K562 (cell line): ENCODE results near the gene HBG1. TPM values are rescaled to one million over a fixed set of nuclear protein-coding genes. Genes with fewer than 3 reads are reported as not detected.

Source experiments
- ATAC-seq: fragments of 200-7000 bp; cut with Tn5 transposase; 3 replicates; pipeline ENCODE4 v1.9.1; 2020; ENCODE audit warnings: moderate library complexity
- BruUV-seq: library from RNA; stranded (reverse); fragments of 400-500 nt; replicated peaks from 2 replicates; lab custom pipeline; 2021; lab: Mats Ljungman, UMichigan
- CTCF ChIA-PET: fragments of 300-600 bp; formaldehyde crosslinking; extraction: SDS; loops from one replicate; lab custom pipeline; 2021; ENCODE audit warnings: low intra/inter-chr PET ratio; lab: Yijun Ruan, JAX
- POLR2A ChIA-PET: fragments of 300-600, 350-650 bp; sonication (Branson Sonifier 250); formaldehyde crosslinking; extraction: SDS; loops from one replicate; lab custom pipeline; 2021; ENCODE audit warnings: antibody characterized with exemption, inconsistent platforms; lab: Yijun Ruan, JAX
- DNase-seq, 4 experiments: peaks; one replicate each; pipeline versions ENCODE4 v3.0.0 to v3.0.0-alpha.2; 2011 to 2018; ENCODE audit warnings: low spot score in 3 of 4, mixed read lengths in 3 of 4; ENCODE audit errors: extremely low read depth in 1 of 4
- FAIRE-seq: peaks from 2 replicates; lab custom pipeline; 2011; peaks lifted over from hg19 to GRCh38; lab: Jason Lieb, UNC
- H2AFZ ChIP-seq: 2 replicates; pipeline ENCODE4 v1.6.0; 2011; ENCODE audit warnings: low read depth, low read length, control low read depth, inconsistent platforms
- H3K27ac ChIP-seq: fragments of 200-600 bp; 3 replicates; pipeline ENCODE4 v1.8.0; 2011; ENCODE audit warnings: low read depth, mild to moderate bottlenecking, control low read depth, inconsistent platforms, low read length, moderate library complexity, mixed read lengths; ENCODE audit errors: extremely low read depth
- H3K27me3 ChIP-seq, 2 experiments: fragments of 300-600 bp in 1 of 2; 2 replicates in 1 of 2; 3 replicates in 1 of 2; pipeline versions ENCODE4 v1.6.0 to v1.8.0; 2011; ENCODE audit warnings: inconsistent platforms in 2 of 2, low read length in 2 of 2, mild to moderate bottlenecking in 1 of 2, mixed read lengths in 1 of 2, moderate library complexity in 1 of 2; ENCODE audit not compliant: control insufficient read depth in 2 of 2, insufficient read depth in 2 of 2
- H3K36me3 ChIP-seq: fragments of 300-600 bp; 3 replicates; pipeline ENCODE4 v1.8.0; 2011; ENCODE audit warnings: mild to moderate bottlenecking, low read length, inconsistent platforms; ENCODE audit not compliant: control insufficient read depth, insufficient read depth
- H3K4me1 ChIP-seq, 2 experiments: fragments of 200-600 bp in 1 of 2; replicated peaks in 1 of 2; 2 replicates in 1 of 2; 3 replicates in 1 of 2; pipeline versions ENCODE4 v1.5.1 to v1.8.0; 2011; ENCODE audit warnings: inconsistent platforms in 2 of 2, low read length in 2 of 2, mild to moderate bottlenecking in 1 of 2, mixed read lengths in 1 of 2, moderate library complexity in 1 of 2; ENCODE audit not compliant: control insufficient read depth in 2 of 2, insufficient read depth in 2 of 2
- H3K4me2 ChIP-seq: 2 replicates; pipeline ENCODE4 v1.6.1; 2011; ENCODE audit warnings: low read length, control low read depth, inconsistent platforms, mixed read lengths; ENCODE audit not compliant: insufficient read depth
- H3K4me3 ChIP-seq: fragments of 200-600 bp; sonication (generic), shearing (Covaris generic); 2 replicates; pipeline ENCODE4 v1.5.1; 2016; ENCODE audit warnings: control low read depth, inconsistent platforms
- H3K79me2 ChIP-seq: fragments of 200-600 bp; 3 replicates; pipeline ENCODE4 v1.8.0; 2011; ENCODE audit warnings: low read length, inconsistent platforms; ENCODE audit not compliant: control insufficient read depth, insufficient read depth
- H3K9ac ChIP-seq, 2 experiments: 2 replicates each; pipeline versions ENCODE4 v1.6.0 to v1.6.1; 2011; ENCODE audit warnings: low read depth in 2 of 2, low read length in 2 of 2, control low read depth in 1 of 2, inconsistent platforms in 1 of 2, mild to moderate bottlenecking in 1 of 2, mixed read lengths in 1 of 2; ENCODE audit not compliant: insufficient read depth in 1 of 2
- H3K9me1 ChIP-seq: one replicate; pipeline ENCODE4 v1.6.0; 2011; ENCODE audit warnings: inconsistent platforms, mild to moderate bottlenecking, low read length, moderate library complexity; ENCODE audit not compliant: control insufficient read depth, insufficient read depth
- H3K9me3 ChIP-seq: replicated peaks from 2 replicates; pipeline ENCODE4 v1.5.1; 2011; ENCODE audit warnings: low read depth, low read length, inconsistent platforms; ENCODE audit not compliant: control insufficient read depth, insufficient read depth
- H4K20me1 ChIP-seq: replicated peaks from 2 replicates; pipeline ENCODE4 v1.6.1; 2011; ENCODE audit warnings: low read length, inconsistent platforms, mixed read lengths; ENCODE audit not compliant: control insufficient read depth, insufficient read depth
- ARHGAP35 ChIP-seq: fragments of 450-650 bp; IDR thresholded peaks from 2 replicates; pipeline ENCODE4 v1.6.1; 2018; ENCODE audit not compliant: partially characterized antibody
- FOSL1 ChIP-seq: fragments of 200-800 bp; sonication (Bioruptor generic); conservative IDR thresholded peaks from 2 replicates; pipeline ENCODE4 v1.6.1; 2016; ENCODE audit warnings: missing genetic modification characterization, missing compliant biosample characterization
- IRF2 ChIP-seq: sonication (generic); formaldehyde crosslinking; IDR thresholded peaks from 2 replicates; pipeline ENCODE4 v1.8.1; 2022; ENCODE audit warnings: mild to moderate bottlenecking, missing genetic modification reagents
- MAFF ChIP-seq: IDR thresholded peaks from 2 replicates; pipeline ENCODE4 v1.6.1; 2012; ENCODE audit warnings: low read length, improper control_type of control experiment
- POU5F1 ChIP-seq: fragments of 150-350 bp; IDR thresholded peaks from 2 replicates; pipeline ENCODE4 v1.6.1; 2014; ENCODE audit warnings: borderline replicate concordance, low read length, low read depth, mild to moderate bottlenecking; ENCODE audit not compliant: partially characterized antibody
- ZNF280B ChIP-seq: fragments of 250-450 bp; sonication (Bioruptor Pico); IDR thresholded peaks from 2 replicates; pipeline ENCODE4 v1.5.1; 2021; ENCODE audit warnings: mild to moderate bottlenecking
- ZNF57 ChIP-seq: fragments of 450-650 bp; formaldehyde crosslinking; IDR thresholded peaks from 2 replicates; pipeline ENCODE4 v1.4.0; 2020; ENCODE audit warnings: mild to moderate bottlenecking, moderate library complexity
- ZNF740 ChIP-seq, 3 experiments: fragments of 200-800 bp in 1 of 3; sonication (Bioruptor generic) in 1 of 3; sonication (generic) in 1 of 3; formaldehyde crosslinking in 1 of 3; IDR thresholded peaks; 2 replicates each; pipeline versions ENCODE4 v1.6.1 to v1.8.0; 2016 to 2022; ENCODE audit warnings: mild to moderate bottlenecking in 2 of 3, missing compliant biosample characterization in 2 of 3, missing genetic modification characterization in 2 of 3, missing genetic modification reagents in 1 of 3
- WGBS: fragments of 100-300 bp; shearing (Covaris generic); methylation state at CpG from one replicate; pipeline ENCODE4 v1.1.6; 2016; ENCODE audit warnings: low coverage, mixed read lengths; ENCODE audit not compliant: insufficient coverage; ENCODE audit errors: missing lambda C conversion rate; 5-methylcytosine and 5-hydroxymethylcytosine counted together
- in situ Hi-C: fragments of 300-500 bp; cut with MboI; formaldehyde crosslinking; loops from 4 replicates; pipeline ENCODE4 v1.15.0; 2018; ENCODE audit warnings: inconsistent platforms, mixed read lengths
- intact Hi-C: fragments of 100-400 bp; cut with micrococcal nuclease; formaldehyde crosslinking; loops from 2 replicates; pipeline ENCODE4 v1.14.2; 2022
- polyA plus RNA-seq, 8 experiments: library from polyadenylated mRNA; depleted of rRNA in 4 of 8; stranded (reverse) in 5 of 8; unstranded in 3 of 8; fragments of >200 nt; fragmentation: Nextera tagmentation in 2 of 8; fragmentation: Illumina TruSeq in 1 of 8; extraction: Ambion mirVana in 2 of 8; extraction: Trizol in 1 of 8; gene quantifications; 2 replicates each; pipeline versions ENCODE4 v1.2.1 to v1.2.3, GENCODE V29; 2011 to 2014; ENCODE audit warnings: inconsistent platforms in 1 of 8, missing spikeins in 1 of 8
- total RNA-seq, 7 experiments: library from RNA; depleted of rRNA in 6 of 7; stranded (reverse); fragments of >200 nt in 6 of 7; fragmentation: Illumina TruSeq in 2 of 7; extraction: Trizol in 2 of 7; gene quantifications; 2 replicates each; pipeline versions ENCODE4 v1.2.1 to v1.2.3, GENCODE V29; 2011 to 2021; ENCODE audit warnings: low replicate concordance in 1 of 7

Gene HBG1
- total and polyA plus RNA-seq, 9 of the 15 experiments (the other 6 are each of a cell fraction or from before 2014, with no cell fraction given), result 1,066 to 16,338 (median 4,898) TPM

- in situ Hi-C loops (no loop called here), intact Hi-C loops (no loop called here)
- H3K9me1 ChIP-seq, result no peaks in the 10 kb centered on the region
- no peak within 1 kb of the TSS for H3K4me3 ChIP-seq
- ChIA-PET CTCF (interaction anchor here (0.7 kb wide), 1 partner anchor 104 kb away, joined by 3 read pairs; no protein-coding TSS in a partner anchor), POLR2A (no interaction called here)
- WGBS, result 93% methylated on average over 3 of the region's 3 CpGs
- TF ChIP-seq FOSL1 (no peak), POU5F1 (no peak), ZNF280B (CRISPR knock-in tag) (no peak), ARHGAP35 (no peak), MAFF (no peak), ZNF57 (CRISPR knock-in tag) (no peak), ZNF740 (CRISPR knock-in tag; IDR thresholded peaks at IDR 0.05) (no peak), ZNF740 (tag; IDR thresholded peaks at IDR 0.05) (no peak), IRF2 (CRISPR knock-in tag) (no peak)
- TF ChIP-seq, all 486 proteins: peak for 0
- H4K20me1 ChIP-seq, result no peaks in the 10 kb centered on the region
- H3K9me3 ChIP-seq, result no peaks in the 10 kb centered on the region
- H3K79me2 ChIP-seq, result no peaks in the 10 kb centered on the region
- FAIRE-seq, result no peak
- no TSS peak for BruUV-seq
- no peak within 1 kb of the TSS for H3K4me2 ChIP-seq
- ATAC-seq, result no peak
- H3K27ac ChIP-seq, result no peak within 1 kb of the TSS
- DNase-seq, result no peak
- peaks cover 9 to 17% of the 10 kb centered on the region in 2 experiments; a peak in 4 of 5 replicates for H3K4me1 ChIP-seq
- peak within 1 kb of the TSS; percentile 25 for H2AFZ ChIP-seq
- H3K9ac ChIP-seq, result no peak within 1 kb of the TSS
- no peaks in the 10 kb centered on the region for H3K36me3 ChIP-seq
- H3K27me3 ChIP-seq, result no peaks in the 10 kb centered on the region
These were observed 22.8 kb downstream of the HBG1 start, which contains the start of gene HBB for GRCh38 chr11:5226732-5227310. TSS of gene HBB (minus strand) at chr11:5227071. CDS start at chr11:5227021, 50 bp downstream.
